Measurements from ENCODE around the gene HSD3B7. TPM values are rescaled to one million over a fixed set of nuclear protein-coding genes. Genes with fewer than 3 reads are reported as not detected.

Gene HSD3B7
- total RNA-seq, 1 experiment from 2014 or later, result 5.5 TPM

DNA sequence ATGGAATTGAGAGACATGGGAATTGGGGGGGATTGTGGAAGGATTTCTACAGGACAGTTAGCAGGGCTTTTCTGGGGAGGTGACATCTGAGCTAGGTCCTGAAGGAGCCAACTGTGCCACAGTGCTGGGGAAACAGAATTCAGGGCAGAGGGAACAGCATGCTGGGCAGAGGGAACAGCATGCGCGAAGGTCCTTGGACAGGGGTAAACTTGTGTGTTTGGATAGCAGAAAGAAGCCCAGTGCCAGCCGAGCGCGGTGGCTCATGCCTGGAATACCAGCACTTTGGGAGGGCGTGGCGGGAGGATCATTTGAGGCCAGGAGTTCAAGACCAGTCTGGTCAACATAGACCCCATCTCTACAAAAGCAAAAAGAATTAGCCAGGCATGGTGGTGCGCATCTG is 21.6 kb downstream of the HSD3B7 start:
- Histone ChIP-seq H2AK5ac (ENCODE audit: insufficient read length, low read length) (no peak overlapping the region), H3K56ac (ENCODE audit: insufficient read length, low read depth, low read length) (no peak overlapping the region), H3K23ac (ENCODE audit: insufficient read length, low read depth, low read length) (no peak overlapping the region), H2BK5ac (ENCODE audit: insufficient read length, low read length) (no peak overlapping the region), H4K91ac (ENCODE audit: insufficient read length, low read depth, low read length) (no peak overlapping the region), H3K9me3 (ENCODE audit: control insufficient read depth, low read depth, low read length) (no peaks in the 10 kb centered on the region), H3K9ac (ENCODE audit: extremely low read depth, insufficient read length, low read length) (no peak overlapping the region), H3K18ac (ENCODE audit: insufficient read length, low read depth, low read length) (no peak overlapping the region), H3K23me2 (ENCODE audit: insufficient read length, low read depth, low read length, poor library complexity, severe bottlenecking) (peaks cover 5% of the 10 kb centered on the region), H2BK120ac (ENCODE audit: low read depth, low read length, poor library complexity, severe bottlenecking) (no peak overlapping the region), H2BK20ac (ENCODE audit: low read depth, low read length, poor library complexity, severe bottlenecking) (no peak overlapping the region), H2BK12ac (ENCODE audit: insufficient read length, low read depth, low read length) (no peak overlapping the region), H3K14ac (ENCODE audit: insufficient read depth, low read length) (no peak overlapping the region), H3K79me1 (ENCODE audit: insufficient read depth, low read depth, low read length, poor library complexity, severe bottlenecking) (no peaks in the 10 kb centered on the region), H3K4me2 (ENCODE audit: insufficient read depth, insufficient read length, low read length) (no peak overlapping the region), H4K5ac (ENCODE audit: insufficient read length, low read depth, low read length) (no peak overlapping the region), H2BK15ac (ENCODE audit: low read depth, low read length) (no peak overlapping the region), H2AFZ (ENCODE audit: low read length) (no peak overlapping the region), H3K27me3 (ENCODE audit: insufficient read depth, low read length) (no peaks in the 10 kb centered on the region), H4K8ac (replicated peaks; ENCODE audit: insufficient read length, low read depth, low read length) (no peak overlapping the region), H3K4ac (ENCODE audit: low read depth, low read length) (no peak overlapping the region), H3K4me1 (ENCODE audit: insufficient read depth, low read length) (peaks cover 3% of the 10 kb centered on the region; the same call in 1 of the 2 replicates), H4K20me1 (ENCODE audit: control insufficient read depth, insufficient read depth, insufficient read length) (no peaks in the 10 kb centered on the region), H3T11ph (ENCODE audit: low read length) (no peak overlapping the region), H3K27ac (ENCODE audit: insufficient read length, low read depth, low read length) (no peak overlapping the region), H3K79me2 (ENCODE audit: insufficient read depth, low read length) (no peaks in the 10 kb centered on the region; the same call in 1 of the 2 replicates)
- no peak for DNase-seq
- H3K4me1 Mint-ChIP-seq, result peaks cover 27 to 46% of the 10 kb centered on the region in 2 experiments
- TF ChIP-seq, protein P1, sequence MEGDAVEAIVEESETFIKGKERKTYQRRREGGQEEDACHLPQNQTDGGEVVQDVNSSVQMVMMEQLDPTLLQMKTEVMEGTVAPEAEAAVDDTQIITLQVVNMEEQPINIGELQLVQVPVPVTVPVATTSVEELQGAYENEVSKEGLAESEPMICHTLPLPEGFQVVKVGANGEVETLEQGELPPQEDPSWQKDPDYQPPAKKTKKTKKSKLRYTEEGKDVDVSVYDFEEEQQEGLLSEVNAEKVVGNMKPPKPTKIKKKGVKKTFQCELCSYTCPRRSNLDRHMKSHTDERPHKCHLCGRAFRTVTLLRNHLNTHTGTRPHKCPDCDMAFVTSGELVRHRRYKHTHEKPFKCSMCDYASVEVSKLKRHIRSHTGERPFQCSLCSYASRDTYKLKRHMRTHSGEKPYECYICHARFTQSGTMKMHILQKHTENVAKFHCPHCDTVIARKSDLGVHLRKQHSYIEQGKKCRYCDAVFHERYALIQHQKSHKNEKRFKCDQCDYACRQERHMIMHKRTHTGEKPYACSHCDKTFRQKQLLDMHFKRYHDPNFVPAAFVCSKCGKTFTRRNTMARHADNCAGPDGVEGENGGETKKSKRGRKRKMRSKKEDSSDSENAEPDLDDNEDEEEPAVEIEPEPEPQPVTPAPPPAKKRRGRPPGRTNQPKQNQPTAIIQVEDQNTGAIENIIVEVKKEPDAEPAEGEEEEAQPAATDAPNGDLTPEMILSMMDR (conservative IDR thresholded peaks at IDR 0.05), result no peak
- peaks cover 8% of the 10 kb centered on the region for H3K27me3 Mint-ChIP-seq (ENCODE audit: low read depth)
- no CpG with 5 or more reads among the region's 8 CpGs for WGBS (ENCODE audit: extremely low coverage, insufficient read length, low lambda C conversion rate)
- H3K36me3 Mint-ChIP-seq (ENCODE audit: insufficient read depth in 1 of 3, low read depth in 3 of 3), result no peaks in the 10 kb centered on the region; a peak in 1 of 7 replicates
- H3K27ac Mint-ChIP-seq, result no peak overlapping the region
- H3K9me3 Mint-ChIP-seq, result no peaks in the 10 kb centered on the region; a peak in 1 of 5 replicates
- H3K4me3 Mint-ChIP-seq, result no peak overlapping the region
